RWPE2 (cell line): ENCODE measurements around the gene HS3ST4.

Experiments used
- ATAC-seq: fragments of 200-7000 bp; cut with Tn5 transposase; 3 replicates; pipeline ENCODE4 v1.9.1; 2021; ENCODE audit warnings: low read depth
- DNase-seq: peaks from one replicate; pipeline ENCODE4 v3.0.0-alpha.2; 2020; ENCODE audit warnings: low spot score
- H3K27ac ChIP-seq: fragments of 450-650 bp; 2 replicates; pipeline ENCODE4 v1.5.1; 2017; ENCODE audit warnings: mild to moderate bottlenecking; ENCODE audit not compliant: poor library complexity, severe bottlenecking
- H3K27me3 ChIP-seq: fragments of 250-450 bp; sonication (Bioruptor Pico); 2 replicates; pipeline ENCODE4 v1.5.1; 2021; ENCODE audit warnings: mild to moderate bottlenecking, moderate library complexity; ENCODE audit not compliant: insufficient read depth, poor library complexity, severe bottlenecking
- H3K36me3 ChIP-seq: fragments of 250-450 bp; sonication (Bioruptor Pico); 2 replicates; pipeline ENCODE4 v1.5.1; 2020; ENCODE audit warnings: low read depth, mild to moderate bottlenecking, moderate library complexity
- H3K4me1 ChIP-seq: fragments of 250-450 bp; sonication (Bioruptor Pico); 2 replicates; pipeline ENCODE4 v1.5.1; 2021; ENCODE audit warnings: mild to moderate bottlenecking, moderate library complexity; ENCODE audit not compliant: insufficient read depth, poor library complexity, severe bottlenecking
- H3K4me3 ChIP-seq: fragments of 250-450 bp; sonication (Bioruptor Pico); 2 replicates; pipeline ENCODE4 v1.5.1; 2021; ENCODE audit warnings: mild to moderate bottlenecking, moderate library complexity; ENCODE audit not compliant: severe bottlenecking
- H3K9me3 ChIP-seq: fragments of 250-450 bp; sonication (Bioruptor Pico); 2 replicates; pipeline ENCODE4 v1.5.1; 2021; ENCODE audit warnings: mild to moderate bottlenecking, moderate library complexity; ENCODE audit not compliant: severe bottlenecking
- TF ChIP-seq, protein P1 (sequence below): fragments of 450-650 bp; IDR thresholded peaks from one replicate; pipeline ENCODE4 v1.5.1; 2017; ENCODE audit warnings: mild to moderate bottlenecking, moderate library complexity; ENCODE audit not compliant: poor library complexity, severe bottlenecking

HS3ST4 gene

DNA sequence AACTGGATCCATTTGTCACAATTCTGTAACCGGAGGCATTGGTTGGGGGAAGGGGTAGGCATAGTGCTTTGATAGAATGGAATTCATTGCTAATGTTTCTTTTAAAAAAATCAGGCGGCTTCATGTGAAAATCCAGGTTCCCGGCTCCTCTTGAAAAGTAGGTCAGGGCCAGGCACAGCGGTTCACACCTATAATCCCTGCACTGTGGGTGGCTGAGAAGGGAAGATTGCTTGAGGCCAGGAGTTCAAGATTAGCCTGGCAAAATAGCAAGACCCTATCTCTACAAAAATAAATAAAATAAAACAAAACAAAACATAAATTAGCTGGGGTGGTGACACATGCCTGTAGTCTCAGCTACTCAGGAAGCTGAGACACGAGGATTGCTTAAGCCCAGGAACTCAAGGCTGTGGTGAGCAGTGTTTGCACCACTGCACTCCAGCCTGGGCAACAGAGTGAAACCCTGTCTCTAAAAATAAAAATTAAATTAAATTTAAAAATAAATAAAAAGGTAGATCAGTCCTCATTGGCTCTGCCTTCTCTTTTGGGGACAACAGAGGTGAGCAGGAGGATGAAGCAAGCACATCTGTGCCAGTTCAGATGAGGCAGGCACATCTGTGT is 466.5 kb downstream of the HS3ST4 start:
- Histone ChIP-seq H3K27me3 (no peaks in the 10 kb centered on the region), H3K4me1 (no peaks in the 10 kb centered on the region), H3K4me3 (no peak overlapping the region), H3K36me3 (no peaks in the 10 kb centered on the region), H3K9me3 (no peaks in the 10 kb centered on the region), H3K27ac (no peak overlapping the region)
- DNase-seq (no peak), ATAC-seq (no peak)
- TF ChIP-seq, protein P1, sequence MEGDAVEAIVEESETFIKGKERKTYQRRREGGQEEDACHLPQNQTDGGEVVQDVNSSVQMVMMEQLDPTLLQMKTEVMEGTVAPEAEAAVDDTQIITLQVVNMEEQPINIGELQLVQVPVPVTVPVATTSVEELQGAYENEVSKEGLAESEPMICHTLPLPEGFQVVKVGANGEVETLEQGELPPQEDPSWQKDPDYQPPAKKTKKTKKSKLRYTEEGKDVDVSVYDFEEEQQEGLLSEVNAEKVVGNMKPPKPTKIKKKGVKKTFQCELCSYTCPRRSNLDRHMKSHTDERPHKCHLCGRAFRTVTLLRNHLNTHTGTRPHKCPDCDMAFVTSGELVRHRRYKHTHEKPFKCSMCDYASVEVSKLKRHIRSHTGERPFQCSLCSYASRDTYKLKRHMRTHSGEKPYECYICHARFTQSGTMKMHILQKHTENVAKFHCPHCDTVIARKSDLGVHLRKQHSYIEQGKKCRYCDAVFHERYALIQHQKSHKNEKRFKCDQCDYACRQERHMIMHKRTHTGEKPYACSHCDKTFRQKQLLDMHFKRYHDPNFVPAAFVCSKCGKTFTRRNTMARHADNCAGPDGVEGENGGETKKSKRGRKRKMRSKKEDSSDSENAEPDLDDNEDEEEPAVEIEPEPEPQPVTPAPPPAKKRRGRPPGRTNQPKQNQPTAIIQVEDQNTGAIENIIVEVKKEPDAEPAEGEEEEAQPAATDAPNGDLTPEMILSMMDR, result no peak

DNA sequence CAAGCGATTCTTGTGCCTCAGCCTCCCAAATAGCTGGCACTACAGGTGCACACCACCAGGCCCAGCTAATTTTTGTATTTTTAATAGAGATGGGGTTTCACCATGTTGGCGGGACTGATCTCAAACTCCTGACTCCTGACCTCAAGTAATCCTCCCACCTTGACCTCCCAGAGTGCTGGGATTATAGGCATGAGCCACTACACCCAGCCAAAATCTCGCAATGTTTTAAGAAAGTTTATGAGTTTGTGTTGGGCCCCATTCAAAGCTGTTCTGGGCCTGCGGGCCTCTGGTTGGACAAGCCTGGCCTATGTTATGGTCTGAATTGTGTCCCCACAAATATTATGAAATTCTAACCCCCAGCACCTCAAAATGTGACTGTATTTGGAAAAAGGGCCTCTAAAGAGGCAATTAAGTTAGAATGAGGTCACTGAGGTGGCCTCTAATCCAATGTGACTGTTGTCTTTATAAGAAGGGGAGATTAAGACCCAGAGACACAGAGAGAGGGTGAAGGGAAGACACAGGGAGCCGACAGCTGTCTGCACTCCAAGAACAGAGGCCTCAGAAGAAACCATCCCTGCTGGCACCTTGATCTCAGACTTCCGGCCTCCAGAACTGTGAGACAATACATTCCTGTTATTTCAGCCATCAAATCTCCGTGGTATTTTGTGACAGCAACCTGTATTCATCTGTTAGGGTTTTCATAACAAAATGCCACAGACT is 469.9 kb downstream of the HS3ST4 start:
- TF ChIP-seq, protein P1, result no peak
- Histone ChIP-seq H3K36me3 (no peaks in the 10 kb centered on the region), H3K4me3 (no peak overlapping the region), H3K9me3 (no peaks in the 10 kb centered on the region), H3K4me1 (no peaks in the 10 kb centered on the region), H3K27ac (no peak overlapping the region), H3K27me3 (no peaks in the 10 kb centered on the region)
- ATAC-seq, result no peak
- no peak for DNase-seq

DNA sequence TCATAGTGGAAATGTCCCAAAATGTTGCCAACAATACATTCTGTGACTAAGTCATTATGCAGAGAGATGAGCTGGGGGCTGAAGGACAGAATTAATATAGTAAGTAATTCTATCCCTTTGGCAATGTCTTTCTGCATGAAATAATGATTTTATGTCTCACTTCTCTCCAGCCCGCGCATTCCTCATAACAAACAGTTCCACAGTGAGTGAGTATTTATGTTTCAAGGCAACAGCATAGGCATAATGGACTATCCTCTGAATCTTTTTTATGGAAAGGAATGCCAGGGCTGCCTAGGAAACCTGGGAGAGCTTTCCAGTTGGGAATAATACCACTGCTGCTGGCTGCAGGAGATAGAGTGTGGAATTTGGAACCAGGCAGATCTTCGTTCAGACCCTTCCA is 477.7 kb downstream of the HS3ST4 start:
- TF ChIP-seq, protein P1, result no peak
- H3K4me3 ChIP-seq, result no peak overlapping the region

DNA sequence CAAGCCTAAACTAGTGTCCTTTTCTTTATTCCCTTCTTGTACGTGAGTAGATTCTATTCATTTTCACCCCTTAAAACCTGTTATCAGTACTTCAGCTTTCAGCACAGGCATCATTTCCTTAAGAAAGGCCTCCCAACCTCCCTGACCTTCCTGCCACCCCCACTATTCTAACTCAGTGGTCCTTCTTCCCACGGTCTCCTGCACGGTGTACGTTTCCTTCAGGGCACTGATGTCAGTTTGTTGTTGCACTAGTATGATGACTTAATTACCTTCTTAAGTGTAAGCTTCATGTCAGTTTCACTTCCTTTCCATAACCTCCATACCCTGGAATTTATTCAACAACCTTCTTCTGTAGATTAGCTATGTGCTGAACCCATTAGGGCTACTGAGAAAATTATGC is 484.2 kb downstream of the HS3ST4 start:
- TF ChIP-seq, protein P1, result no peak
- no peak for ATAC-seq
- Histone ChIP-seq H3K9me3 (no peaks in the 10 kb centered on the region), H3K4me1 (no peaks in the 10 kb centered on the region), H3K27me3 (no peaks in the 10 kb centered on the region), H3K27ac (no peak overlapping the region), H3K4me3 (no peak overlapping the region), H3K36me3 (no peaks in the 10 kb centered on the region)
- DNase-seq, result no peak

More for the DNA sequence above, 477.7 kb downstream of the HS3ST4 start:
- H3K27ac ChIP-seq, result no peak overlapping the region
- no peaks in the 10 kb centered on the region for H3K36me3 ChIP-seq
- no peak for ATAC-seq
- DNase-seq, result no peak
- H3K4me1 ChIP-seq, result no peaks in the 10 kb centered on the region
- H3K27me3 ChIP-seq, result no peaks in the 10 kb centered on the region
- H3K9me3 ChIP-seq, result no peaks in the 10 kb centered on the region

- no peaks in the 10 kb centered on the region for H3K27me3 ChIP-seq
- DNase-seq (no peak), ATAC-seq (no peak)
- TF ChIP-seq, protein P1, result no peak
- H3K4me1 ChIP-seq, result no peaks in the 10 kb centered on the region
- no peaks in the 10 kb centered on the region for H3K36me3 ChIP-seq
- H3K27ac ChIP-seq, result no peak overlapping the region
- H3K9me3 ChIP-seq, result no peaks in the 10 kb centered on the region
- H3K4me3 ChIP-seq, result no peak overlapping the region
Measured at GRCh38 chr16:26177438-26177837, 485.7 kb downstream of the HS3ST4 start.
